ENCODE results near the gene TMEFF2.

TMEFF2 gene

DNA sequence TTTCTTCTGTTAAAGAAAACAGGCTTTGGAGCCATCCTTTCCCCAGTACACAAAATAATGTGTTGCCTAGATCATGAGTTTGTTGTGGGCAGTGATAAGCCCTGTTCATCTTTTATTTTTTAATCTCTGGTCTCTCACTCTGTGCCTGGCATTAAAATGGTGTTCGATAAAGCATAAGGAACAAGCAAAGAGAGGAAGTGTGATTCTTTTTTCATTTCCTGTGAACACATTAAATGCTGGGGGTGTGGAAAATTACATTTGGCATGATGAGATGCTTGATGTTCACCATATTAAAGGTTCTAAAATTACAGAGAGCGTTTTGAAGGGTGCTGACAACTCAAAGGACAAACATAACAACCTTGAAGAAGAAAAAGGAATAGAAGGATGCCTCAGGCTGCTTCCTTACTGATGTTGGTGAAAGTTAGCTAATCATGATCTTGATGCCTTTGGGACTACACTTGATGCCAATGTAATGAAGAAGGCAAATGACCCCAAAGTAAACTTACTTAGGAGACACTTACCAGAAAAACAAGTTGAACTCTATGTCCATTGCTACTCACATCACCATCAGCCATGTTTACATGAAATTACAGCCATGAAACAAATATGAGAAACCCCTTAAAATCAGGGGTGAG lies 33.0 kb downstream of the TMEFF2 start:
- POLR2A ChIA-PET = interaction anchor here (0.6 to 1.1 kb wide), 2 partner anchors 349 to 1108 kb away, joined by 4 to 7 read pairs; no protein-coding TSS in a partner anchor
- CTCF ChIA-PET = interaction anchor here (0.6 to 2.8 kb wide), 68 partner anchors 7 to 1419 kb away, joined by 3 to 117 read pairs (median 5); partner anchors contain the start of gene CAVIN2

DNA sequence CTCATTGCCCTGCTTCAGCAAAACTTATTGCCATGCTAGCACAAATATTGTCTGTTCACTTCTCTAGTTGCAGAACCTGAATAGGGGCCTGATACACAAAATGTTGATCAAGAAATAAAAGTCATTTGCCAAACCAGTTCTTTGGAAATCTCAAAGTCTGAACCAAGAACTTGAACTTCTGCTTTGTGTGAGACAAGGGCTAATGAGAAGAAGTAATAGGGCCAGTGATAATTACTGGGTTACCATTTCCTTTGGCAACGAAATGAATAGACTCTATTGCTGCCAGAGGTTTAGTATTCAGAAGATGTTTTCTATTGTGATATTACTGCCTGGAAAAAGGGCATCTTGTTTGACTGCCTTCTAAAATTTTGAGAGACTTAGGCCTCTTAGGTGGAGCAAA lies 35.0 kb downstream of the TMEFF2 start:
- H3K36me3 ChIP-seq (ENCODE audit: control insufficient read depth in 2 of 2, insufficient read depth in 1 of 2, low read length in 2 of 2) = no peaks in the 10 kb centered on the region
- ChIA-PET POLR2A (no interaction called here), CTCF (interaction anchor here (0.9 kb wide), 1 partner anchor 403 kb away, joined by 5 read pairs; no protein-coding TSS in a partner anchor)
- H3K9me3 ChIP-seq (ENCODE audit: control insufficient read depth, insufficient read depth, low read depth, low read length) = no peaks in the 10 kb centered on the region
- no peak overlapping the region for H3K27ac ChIP-seq (ENCODE audit: extremely low read depth, low read depth, low read length)
- TF ChIP-seq ZNF48 (tag by site-specific recombination; IDR thresholded peaks at IDR 0.05) (no peak), TRIM28 (IDR thresholded peaks at IDR 0.05; ENCODE audit: borderline replicate concordance, low read length) (no peak), ZNF132 (tag by site-specific recombination; IDR thresholded peaks at IDR 0.05; ENCODE audit: borderline replicate concordance) (no peak), ZNF211 (tag by site-specific recombination; IDR thresholded peaks at IDR 0.05; ENCODE audit: low read depth) (no peak), ZNF629 (tag by site-specific recombination; IDR thresholded peaks at IDR 0.05) (no peak)
- TF ChIP-seq, protein P1, sequence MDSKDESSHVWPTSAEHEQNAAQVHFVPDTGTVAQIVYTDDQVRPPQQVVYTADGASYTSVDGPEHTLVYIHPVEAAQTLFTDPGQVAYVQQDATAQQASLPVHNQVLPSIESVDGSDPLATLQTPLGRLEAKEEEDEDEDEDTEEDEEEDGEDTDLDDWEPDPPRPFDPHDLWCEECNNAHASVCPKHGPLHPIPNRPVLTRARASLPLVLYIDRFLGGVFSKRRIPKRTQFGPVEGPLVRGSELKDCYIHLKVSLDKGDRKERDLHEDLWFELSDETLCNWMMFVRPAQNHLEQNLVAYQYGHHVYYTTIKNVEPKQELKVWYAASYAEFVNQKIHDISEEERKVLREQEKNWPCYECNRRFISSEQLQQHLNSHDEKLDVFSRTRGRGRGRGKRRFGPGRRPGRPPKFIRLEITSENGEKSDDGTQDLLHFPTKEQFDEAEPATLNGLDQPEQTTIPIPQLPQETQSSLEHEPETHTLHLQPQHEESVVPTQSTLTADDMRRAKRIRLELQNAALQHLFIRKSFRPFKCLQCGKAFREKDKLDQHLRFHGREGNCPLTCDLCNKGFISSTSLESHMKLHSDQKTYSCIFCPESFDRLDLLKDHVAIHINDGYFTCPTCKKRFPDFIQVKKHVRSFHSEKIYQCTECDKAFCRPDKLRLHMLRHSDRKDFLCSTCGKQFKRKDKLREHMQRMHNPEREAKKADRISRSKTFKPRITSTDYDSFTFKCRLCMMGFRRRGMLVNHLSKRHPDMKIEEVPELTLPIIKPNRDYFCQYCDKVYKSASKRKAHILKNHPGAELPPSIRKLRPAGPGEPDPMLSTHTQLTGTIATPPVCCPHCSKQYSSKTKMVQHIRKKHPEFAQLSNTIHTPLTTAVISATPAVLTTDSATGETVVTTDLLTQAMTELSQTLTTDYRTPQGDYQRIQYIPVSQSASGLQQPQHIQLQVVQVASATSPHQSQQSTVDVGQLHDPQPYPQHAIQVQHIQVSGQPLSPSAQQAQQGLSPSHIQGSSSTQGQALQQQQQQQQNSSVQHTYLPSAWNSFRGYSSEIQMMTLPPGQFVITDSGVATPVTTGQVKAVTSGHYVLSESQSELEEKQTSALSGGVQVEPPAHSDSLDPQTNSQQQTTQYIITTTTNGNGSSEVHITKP (tag by site-specific recombination; IDR thresholded peaks at IDR 0.05) = no peak
- TF ChIP-seq, protein P2, sequence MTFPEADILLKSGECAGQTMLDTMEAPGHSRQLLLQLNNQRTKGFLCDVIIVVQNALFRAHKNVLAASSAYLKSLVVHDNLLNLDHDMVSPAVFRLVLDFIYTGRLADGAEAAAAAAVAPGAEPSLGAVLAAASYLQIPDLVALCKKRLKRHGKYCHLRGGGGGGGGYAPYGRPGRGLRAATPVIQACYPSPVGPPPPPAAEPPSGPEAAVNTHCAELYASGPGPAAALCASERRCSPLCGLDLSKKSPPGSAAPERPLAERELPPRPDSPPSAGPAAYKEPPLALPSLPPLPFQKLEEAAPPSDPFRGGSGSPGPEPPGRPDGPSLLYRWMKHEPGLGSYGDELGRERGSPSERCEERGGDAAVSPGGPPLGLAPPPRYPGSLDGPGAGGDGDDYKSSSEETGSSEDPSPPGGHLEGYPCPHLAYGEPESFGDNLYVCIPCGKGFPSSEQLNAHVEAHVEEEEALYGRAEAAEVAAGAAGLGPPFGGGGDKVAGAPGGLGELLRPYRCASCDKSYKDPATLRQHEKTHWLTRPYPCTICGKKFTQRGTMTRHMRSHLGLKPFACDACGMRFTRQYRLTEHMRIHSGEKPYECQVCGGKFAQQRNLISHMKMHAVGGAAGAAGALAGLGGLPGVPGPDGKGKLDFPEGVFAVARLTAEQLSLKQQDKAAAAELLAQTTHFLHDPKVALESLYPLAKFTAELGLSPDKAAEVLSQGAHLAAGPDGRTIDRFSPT (tag by site-specific recombination; IDR thresholded peaks at IDR 0.05) = no peak
- H3K4me3 ChIP-seq (ENCODE audit: low read depth, low read length) = no peak overlapping the region
- H3K4me1 ChIP-seq (ENCODE audit: control insufficient read depth, insufficient read depth, low read length) = no peaks in the 10 kb centered on the region

More for the DNA sequence above, 33.0 kb downstream of the TMEFF2 start:
- Histone ChIP-seq H3K4me1 (ENCODE audit: control insufficient read depth, insufficient read depth, low read length) (no peaks in the 10 kb centered on the region; the same call in 1 of the 2 replicates), H3K4me3 (ENCODE audit: low read depth, low read length) (no peak overlapping the region), H3K9me3 (ENCODE audit: control insufficient read depth, insufficient read depth, low read depth, low read length) (no peaks in the 10 kb centered on the region), H3K27ac (ENCODE audit: extremely low read depth, low read depth, low read length) (no peak overlapping the region), H3K36me3 (ENCODE audit: control insufficient read depth in 2 of 2, insufficient read depth in 1 of 2, low read length in 2 of 2) (no peaks in the 10 kb centered on the region)
- TF ChIP-seq, protein P3, sequence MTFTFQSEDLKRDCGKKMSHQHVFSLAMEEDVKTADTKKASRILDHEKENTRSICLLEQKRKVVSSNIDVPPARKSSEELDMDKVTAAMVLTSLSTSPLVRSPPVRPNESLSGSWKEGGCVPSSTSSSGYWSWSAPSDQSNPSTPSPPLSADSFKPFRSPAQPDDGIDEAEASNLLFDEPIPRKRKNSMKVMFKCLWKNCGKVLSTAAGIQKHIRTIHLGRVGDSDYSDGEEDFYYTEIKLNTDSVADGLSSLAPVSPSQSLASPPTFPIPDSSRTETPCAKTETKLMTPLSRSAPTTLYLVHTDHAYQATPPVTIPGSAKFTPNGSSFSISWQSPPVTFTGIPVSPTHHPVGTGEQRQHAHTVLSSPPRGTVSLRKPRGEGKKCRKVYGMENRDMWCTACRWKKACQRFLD (tag by site-specific recombination; IDR thresholded peaks at IDR 0.05) = no peak
- TF ChIP-seq KLF9 (tag by site-specific recombination; IDR thresholded peaks at IDR 0.05; ENCODE audit: low read depth) (no peak), ZNF560 (tag by site-specific recombination; IDR thresholded peaks at IDR 0.05; ENCODE audit: borderline replicate concordance) (no peak), ZBTB1 (tag by site-specific recombination; IDR thresholded peaks at IDR 0.05) (no peak), ZNF175 (tag by site-specific recombination; IDR thresholded peaks at IDR 0.05) (no peak), PRDM1 (tag by site-specific recombination; IDR thresholded peaks at IDR 0.05) (no peak), ZNF561 (tag by site-specific recombination; IDR thresholded peaks at IDR 0.05; ENCODE audit: borderline replicate concordance) (no peak), SALL2 (tag by site-specific recombination; IDR thresholded peaks at IDR 0.05; ENCODE audit: borderline replicate concordance) (no peak), ZNF473 (tag by site-specific recombination; IDR thresholded peaks at IDR 0.05) (no peak), ZNF558 (tag by site-specific recombination; IDR thresholded peaks at IDR 0.05) (no peak), GLI2 (tag by site-specific recombination; IDR thresholded peaks at IDR 0.05; ENCODE audit: borderline replicate concordance, low read depth) (no peak)
- TF ChIP-seq, protein P4, sequence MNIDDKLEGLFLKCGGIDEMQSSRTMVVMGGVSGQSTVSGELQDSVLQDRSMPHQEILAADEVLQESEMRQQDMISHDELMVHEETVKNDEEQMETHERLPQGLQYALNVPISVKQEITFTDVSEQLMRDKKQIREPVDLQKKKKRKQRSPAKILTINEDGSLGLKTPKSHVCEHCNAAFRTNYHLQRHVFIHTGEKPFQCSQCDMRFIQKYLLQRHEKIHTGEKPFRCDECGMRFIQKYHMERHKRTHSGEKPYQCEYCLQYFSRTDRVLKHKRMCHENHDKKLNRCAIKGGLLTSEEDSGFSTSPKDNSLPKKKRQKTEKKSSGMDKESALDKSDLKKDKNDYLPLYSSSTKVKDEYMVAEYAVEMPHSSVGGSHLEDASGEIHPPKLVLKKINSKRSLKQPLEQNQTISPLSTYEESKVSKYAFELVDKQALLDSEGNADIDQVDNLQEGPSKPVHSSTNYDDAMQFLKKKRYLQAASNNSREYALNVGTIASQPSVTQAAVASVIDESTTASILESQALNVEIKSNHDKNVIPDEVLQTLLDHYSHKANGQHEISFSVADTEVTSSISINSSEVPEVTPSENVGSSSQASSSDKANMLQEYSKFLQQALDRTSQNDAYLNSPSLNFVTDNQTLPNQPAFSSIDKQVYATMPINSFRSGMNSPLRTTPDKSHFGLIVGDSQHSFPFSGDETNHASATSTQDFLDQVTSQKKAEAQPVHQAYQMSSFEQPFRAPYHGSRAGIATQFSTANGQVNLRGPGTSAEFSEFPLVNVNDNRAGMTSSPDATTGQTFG (tag by site-specific recombination; IDR thresholded peaks at IDR 0.05; ENCODE audit: borderline replicate concordance) = no peak
- TF ChIP-seq, protein P5, sequence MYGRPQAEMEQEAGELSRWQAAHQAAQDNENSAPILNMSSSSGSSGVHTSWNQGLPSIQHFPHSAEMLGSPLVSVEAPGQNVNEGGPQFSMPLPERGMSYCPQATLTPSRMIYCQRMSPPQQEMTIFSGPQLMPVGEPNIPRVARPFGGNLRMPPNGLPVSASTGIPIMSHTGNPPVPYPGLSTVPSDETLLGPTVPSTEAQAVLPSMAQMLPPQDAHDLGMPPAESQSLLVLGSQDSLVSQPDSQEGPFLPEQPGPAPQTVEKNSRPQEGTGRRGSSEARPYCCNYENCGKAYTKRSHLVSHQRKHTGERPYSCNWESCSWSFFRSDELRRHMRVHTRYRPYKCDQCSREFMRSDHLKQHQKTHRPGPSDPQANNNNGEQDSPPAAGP (tag by site-specific recombination; IDR thresholded peaks at IDR 0.05) = no peak

Measured in HEK293 (cell line).